ENCODE results near the gene CHAC2. TPM values are rescaled to one million over a fixed set of nuclear protein-coding genes. Genes with fewer than 3 reads are reported as not detected.

CHAC2 gene
- total and polyA plus RNA-seq, 2 experiments from 2014 or later, result 2.1 to 3.8 TPM

DNA sequence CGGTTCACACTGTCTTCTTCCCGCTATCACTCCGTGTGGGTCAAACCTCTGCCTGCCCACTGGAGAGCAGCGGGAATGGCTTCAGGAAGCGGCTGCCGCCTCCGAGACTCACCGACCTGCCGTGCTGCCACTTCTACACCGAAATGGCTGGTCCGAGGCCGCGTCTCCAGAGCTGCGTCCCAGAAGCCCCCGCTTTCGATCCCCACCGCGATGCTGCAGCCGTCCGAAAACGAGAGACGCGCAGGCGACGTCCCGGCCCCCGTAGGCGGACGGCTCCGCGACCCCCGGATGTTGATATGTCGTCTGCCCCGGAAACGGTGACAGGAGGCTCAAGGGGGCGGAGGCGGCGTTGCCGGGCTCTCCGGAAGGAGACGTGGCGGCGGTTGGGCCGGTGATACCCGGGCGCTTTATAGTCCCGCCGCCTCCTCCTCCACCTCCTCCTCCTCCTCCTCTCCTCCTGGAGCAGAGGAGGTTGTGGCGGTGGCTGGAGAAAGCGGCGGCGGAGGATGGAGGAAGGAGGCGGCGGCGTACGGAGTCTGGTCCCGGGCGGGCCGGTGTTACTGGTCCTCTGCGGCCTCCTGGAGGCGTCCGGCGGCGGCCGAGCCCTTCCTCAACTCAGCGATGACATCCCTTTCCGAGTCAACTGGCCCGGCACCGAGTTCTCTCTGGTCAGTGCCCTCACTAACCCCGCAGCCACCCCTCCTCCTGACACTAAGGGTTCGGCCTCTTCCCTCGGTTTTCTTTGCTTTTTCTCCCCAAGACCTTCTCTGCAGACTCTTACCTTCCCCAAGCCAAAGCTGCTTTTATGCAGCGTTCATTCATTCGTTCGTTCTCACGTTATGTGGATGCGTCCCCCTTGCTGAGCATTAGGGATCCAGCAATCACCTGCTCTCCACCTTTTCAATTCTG is 19.4 kb downstream of the CHAC2 start, which contains the start of the genes ASB3 and ERLEC1:
TSS of gene ASB3 (minus strand) at position 249 of the 909 bp plus-strand sequence. CDS start 21,381 bp downstream, outside the sequence.
TSS of gene ERLEC1 (plus strand) at position 340 of the 909 bp plus-strand sequence. CDS start at position 507, 167 bp downstream.
- no peak for TF ChIP-seq EZH2phosphoT487 (IDR thresholded peaks at IDR 0.05; ENCODE audit: low read depth, severe bottlenecking, unreplicated experiment)
- TF ChIP-seq, protein P1, sequence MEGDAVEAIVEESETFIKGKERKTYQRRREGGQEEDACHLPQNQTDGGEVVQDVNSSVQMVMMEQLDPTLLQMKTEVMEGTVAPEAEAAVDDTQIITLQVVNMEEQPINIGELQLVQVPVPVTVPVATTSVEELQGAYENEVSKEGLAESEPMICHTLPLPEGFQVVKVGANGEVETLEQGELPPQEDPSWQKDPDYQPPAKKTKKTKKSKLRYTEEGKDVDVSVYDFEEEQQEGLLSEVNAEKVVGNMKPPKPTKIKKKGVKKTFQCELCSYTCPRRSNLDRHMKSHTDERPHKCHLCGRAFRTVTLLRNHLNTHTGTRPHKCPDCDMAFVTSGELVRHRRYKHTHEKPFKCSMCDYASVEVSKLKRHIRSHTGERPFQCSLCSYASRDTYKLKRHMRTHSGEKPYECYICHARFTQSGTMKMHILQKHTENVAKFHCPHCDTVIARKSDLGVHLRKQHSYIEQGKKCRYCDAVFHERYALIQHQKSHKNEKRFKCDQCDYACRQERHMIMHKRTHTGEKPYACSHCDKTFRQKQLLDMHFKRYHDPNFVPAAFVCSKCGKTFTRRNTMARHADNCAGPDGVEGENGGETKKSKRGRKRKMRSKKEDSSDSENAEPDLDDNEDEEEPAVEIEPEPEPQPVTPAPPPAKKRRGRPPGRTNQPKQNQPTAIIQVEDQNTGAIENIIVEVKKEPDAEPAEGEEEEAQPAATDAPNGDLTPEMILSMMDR (IDR thresholded peaks at IDR 0.05; ENCODE audit: poor library complexity), result no peak
- no peak for TF ChIP-seq EZH2 (IDR thresholded peaks at IDR 0.05; ENCODE audit: borderline replicate concordance)
- Histone ChIP-seq H3K27me3 (no peaks in the 10 kb centered on the region), H3K4me3 (peak within 1 kb of the TSS; percentile 81), H3K79me2 (peaks cover 92% of the 10 kb centered on the region), H3K9me2 (replicated peaks; ENCODE audit: insufficient read depth) (no peaks in the 10 kb centered on the region), H3K36me3 (replicated peaks; ENCODE audit: insufficient read depth, low read depth) (no peaks in the 10 kb centered on the region), H3K27ac (peak within 1 kb of the TSS; percentile 92), H3K4me1 (ENCODE audit: insufficient read depth) (peaks cover 16% of the 10 kb centered on the region), H3K9me3 (ENCODE audit: low read depth) (no peaks in the 10 kb centered on the region), H2AFZ (peak within 1 kb of the TSS; percentile 98), H4K20me1 (ENCODE audit: insufficient read depth, poor library complexity, severe bottlenecking) (peaks cover 4% of the 10 kb centered on the region), H3K4me2 (peak within 1 kb of the TSS; percentile 89)
- 1% methylated on average over 65 of the region's 77 CpGs for WGBS (ENCODE audit: low lambda C conversion rate, missing lambda C conversion rate)
- DNase-seq (ENCODE audit: low spot score), result peak; percentile 92

DNA sequence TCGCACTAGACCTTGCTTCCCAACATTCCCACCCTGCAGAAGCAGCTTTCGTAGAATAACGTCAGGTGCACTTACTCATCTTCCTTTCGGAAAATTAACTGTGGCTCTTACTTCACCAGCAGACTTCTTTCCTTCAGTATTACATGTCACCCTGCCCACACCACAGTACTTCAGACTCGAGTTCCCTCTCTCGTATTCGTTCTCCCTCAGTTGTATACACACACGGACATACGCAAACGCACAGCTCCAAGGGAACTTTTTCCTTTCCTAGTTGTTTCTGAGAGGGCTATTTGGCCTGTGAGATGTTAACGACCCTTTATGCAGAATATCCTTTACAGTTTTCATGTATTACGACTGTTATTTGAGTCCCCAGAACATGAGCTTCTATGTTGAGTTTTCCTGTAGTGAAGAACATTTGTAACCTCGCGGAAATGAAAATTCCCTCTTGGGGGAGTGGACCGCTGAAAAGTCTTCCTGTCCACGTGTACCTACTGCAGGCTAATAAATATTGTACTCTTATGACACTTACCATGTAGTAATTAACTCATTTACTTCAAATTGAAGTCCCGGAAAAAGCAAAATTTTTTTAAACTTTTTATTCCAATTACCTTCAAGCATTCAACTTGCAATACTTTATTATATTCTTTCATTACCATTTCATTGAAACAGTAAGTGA is 20.1 kb downstream of the CHAC2 start:
- Histone ChIP-seq H3K79me2 (peaks cover 92% of the 10 kb centered on the region), H3K4me3 (peak overlapping the region; percentile 81), H3K9me3 (ENCODE audit: low read depth) (no peaks in the 10 kb centered on the region), H3K4me1 (ENCODE audit: insufficient read depth) (peaks cover 16% of the 10 kb centered on the region), H3K27ac (peak overlapping the region; percentile 92), H2AFZ (peak overlapping the region; percentile 62), H3K4me2 (peak overlapping the region; percentile 78), H4K20me1 (ENCODE audit: insufficient read depth, poor library complexity, severe bottlenecking) (peaks cover 4% of the 10 kb centered on the region), H3K27me3 (no peaks in the 10 kb centered on the region), H3K36me3 (replicated peaks; ENCODE audit: insufficient read depth, low read depth) (no peaks in the 10 kb centered on the region), H3K9me2 (replicated peaks; ENCODE audit: insufficient read depth) (no peaks in the 10 kb centered on the region)
- no peak for TF ChIP-seq EZH2 (IDR thresholded peaks at IDR 0.05; ENCODE audit: borderline replicate concordance)
- no peak for TF ChIP-seq EZH2phosphoT487 (IDR thresholded peaks at IDR 0.05; ENCODE audit: low read depth, severe bottlenecking, unreplicated experiment)
- TF ChIP-seq, protein P1 (IDR thresholded peaks at IDR 0.05; ENCODE audit: poor library complexity), result no peak
- 8% methylated on average over 17 of the region's 17 CpGs for WGBS (ENCODE audit: low lambda C conversion rate, missing lambda C conversion rate)
- DNase-seq (ENCODE audit: low spot score), result peak; percentile 26

DNA sequence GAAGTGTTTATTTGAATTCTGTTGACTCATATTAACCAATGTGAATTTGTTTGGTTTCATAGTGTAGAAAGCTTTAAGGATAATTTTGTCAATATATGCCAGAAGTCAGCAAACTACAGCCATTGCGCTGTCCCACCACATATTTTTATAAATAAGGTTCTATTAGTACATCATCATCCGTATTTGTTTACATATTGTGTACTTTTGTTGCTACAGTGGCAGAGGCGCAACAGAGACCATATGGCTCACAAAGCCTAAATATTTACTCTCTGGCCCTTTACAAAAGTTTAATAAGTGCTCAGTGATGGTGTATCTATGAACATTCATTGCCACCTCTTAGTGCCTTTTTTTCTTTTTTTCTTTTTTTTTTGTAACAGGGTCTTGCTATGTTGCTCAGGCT is 25.7 kb downstream of the CHAC2 start:
- Histone ChIP-seq H3K36me3 (replicated peaks; ENCODE audit: insufficient read depth, low read depth) (no peaks in the 10 kb centered on the region), H3K9me2 (replicated peaks; ENCODE audit: insufficient read depth) (no peaks in the 10 kb centered on the region), H4K20me1 (ENCODE audit: insufficient read depth, poor library complexity, severe bottlenecking) (peaks cover 8% of the 10 kb centered on the region), H3K79me2 (peaks cover 54% of the 10 kb centered on the region), H3K9me3 (ENCODE audit: low read depth) (no peaks in the 10 kb centered on the region), H3K27me3 (no peaks in the 10 kb centered on the region), H3K4me3 (no peak overlapping the region), H2AFZ (no peak overlapping the region), H3K4me2 (no peak overlapping the region), H3K4me1 (ENCODE audit: insufficient read depth) (no peaks in the 10 kb centered on the region), H3K27ac (no peak overlapping the region)
- 82% methylated on average over 3 of the region's 3 CpGs for WGBS (ENCODE audit: low lambda C conversion rate, missing lambda C conversion rate)
- TF ChIP-seq, protein P1 (IDR thresholded peaks at IDR 0.05; ENCODE audit: poor library complexity), result no peak
- TF ChIP-seq EZH2 (IDR thresholded peaks at IDR 0.05; ENCODE audit: borderline replicate concordance) (no peak), EZH2phosphoT487 (IDR thresholded peaks at IDR 0.05; ENCODE audit: low read depth, severe bottlenecking, unreplicated experiment) (no peak)
- DNase-seq (ENCODE audit: low spot score), result no peak

All from hepatocyte (in vitro differentiated cells).